ENCODE results near the gene ZNF85. TPM values are rescaled to one million over a fixed set of nuclear protein-coding genes. Genes with fewer than 3 reads are reported as not detected.
A peak's percentile ranks its signal among the peaks of the same experiment; 100 is the strongest.

ZNF85 gene
- total RNA-seq (1.3 and 5.9 TPM in 2 replicates), polyA plus RNA-seq (5.1 and 7.0 TPM in 2 replicates), polyA minus RNA-seq (ENCODE audit: low replicate concordance) (3.0 and 13.4 TPM in 2 replicates)
- polyA plus RNA-seq (2012) = 4.0 and 5.3 TPM in 2 replicates

DNA sequence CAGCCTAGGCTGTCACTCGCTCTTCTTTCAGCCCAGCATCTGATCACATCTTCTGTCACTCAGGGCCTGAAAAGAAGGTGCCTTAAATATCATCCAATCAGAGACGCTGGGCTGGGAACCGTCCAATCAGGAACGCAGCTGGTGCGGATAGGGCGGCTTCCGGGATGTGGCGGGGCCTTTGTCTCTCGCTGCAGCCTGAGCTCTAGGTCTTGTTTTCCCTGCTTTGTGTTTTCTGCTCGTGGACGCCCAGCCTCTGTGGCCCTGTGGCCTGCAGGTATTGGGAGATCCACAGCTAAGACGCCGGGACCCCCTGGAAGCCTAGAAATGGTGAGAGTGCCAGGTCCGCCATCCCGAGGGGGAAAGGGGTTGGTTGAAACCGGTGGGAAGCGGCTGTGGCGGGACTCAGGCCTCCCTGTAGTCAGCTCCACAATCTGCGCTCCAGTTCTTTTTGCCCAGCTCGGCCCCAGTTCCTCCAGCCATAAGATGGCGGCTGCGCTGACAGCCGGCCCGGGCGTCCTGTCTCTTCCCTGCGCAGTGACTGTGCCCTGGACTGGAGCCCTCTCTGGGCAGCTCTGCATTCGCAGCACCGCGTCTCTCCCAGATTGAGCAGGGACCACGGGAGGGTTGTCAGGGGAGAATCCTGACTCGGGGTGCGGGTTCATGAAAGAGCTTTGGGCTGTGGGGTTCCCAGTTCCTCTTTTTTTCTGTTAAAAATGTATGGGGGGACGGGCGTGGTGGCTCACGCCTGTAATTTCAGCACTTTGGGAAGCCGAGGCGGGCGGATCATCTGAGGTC, at the start of gene ZNF85:
Gene ZNF85 (plus strand): TSS at position 175 of the 795 bp plus-strand sequence. CDS start 150 bp downstream, at position 325.
- H4K20me1 ChIP-seq (ENCODE audit: control insufficient read depth, extremely low read depth, insufficient read depth, low read length) = no peaks in the 10 kb centered on the region
- peak within 1 kb of the TSS; percentile 95 for H3K27ac ChIP-seq (ENCODE audit: insufficient read depth, low read length)
- H3K9ac ChIP-seq (ENCODE audit: insufficient read depth, low read length) = peak within 1 kb of the TSS; percentile 91
- peaks cover 8% of the 10 kb centered on the region for H3K79me2 ChIP-seq (ENCODE audit: control insufficient read depth, insufficient read depth, low read length)
- TF ChIP-seq EZH2 (IDR thresholded peaks at IDR 0.05; ENCODE audit: low read length, missing control alignments) = no peak
- TF ChIP-seq, protein P1, sequence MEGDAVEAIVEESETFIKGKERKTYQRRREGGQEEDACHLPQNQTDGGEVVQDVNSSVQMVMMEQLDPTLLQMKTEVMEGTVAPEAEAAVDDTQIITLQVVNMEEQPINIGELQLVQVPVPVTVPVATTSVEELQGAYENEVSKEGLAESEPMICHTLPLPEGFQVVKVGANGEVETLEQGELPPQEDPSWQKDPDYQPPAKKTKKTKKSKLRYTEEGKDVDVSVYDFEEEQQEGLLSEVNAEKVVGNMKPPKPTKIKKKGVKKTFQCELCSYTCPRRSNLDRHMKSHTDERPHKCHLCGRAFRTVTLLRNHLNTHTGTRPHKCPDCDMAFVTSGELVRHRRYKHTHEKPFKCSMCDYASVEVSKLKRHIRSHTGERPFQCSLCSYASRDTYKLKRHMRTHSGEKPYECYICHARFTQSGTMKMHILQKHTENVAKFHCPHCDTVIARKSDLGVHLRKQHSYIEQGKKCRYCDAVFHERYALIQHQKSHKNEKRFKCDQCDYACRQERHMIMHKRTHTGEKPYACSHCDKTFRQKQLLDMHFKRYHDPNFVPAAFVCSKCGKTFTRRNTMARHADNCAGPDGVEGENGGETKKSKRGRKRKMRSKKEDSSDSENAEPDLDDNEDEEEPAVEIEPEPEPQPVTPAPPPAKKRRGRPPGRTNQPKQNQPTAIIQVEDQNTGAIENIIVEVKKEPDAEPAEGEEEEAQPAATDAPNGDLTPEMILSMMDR (conservative IDR thresholded peaks at IDR 0.05 in 1 of 2, IDR thresholded peaks at IDR 0.05 in 1 of 2; ENCODE audit: low read depth in 1 of 2, low read length in 2 of 2) = no peak
- peak within 1 kb of the TSS; percentile 79 for H3K4me2 ChIP-seq (ENCODE audit: extremely low read depth, insufficient read depth, low read length)
- H3K36me3 ChIP-seq (ENCODE audit: control insufficient read depth, insufficient read depth, low read length) = no peaks in the 10 kb centered on the region
- peak within 1 kb of the TSS; percentile 73 to 93 (median 87) for H3K4me3 ChIP-seq (replicated peaks in 1 of 4; ENCODE audit: control extremely low read depth in 1 of 4, insufficient read depth in 1 of 4, low read depth in 3 of 4, low read length in 4 of 4)
- peak; percentile 91 for DNase-seq (ENCODE audit: low read depth in 2 of 2)
- no peaks in the 10 kb centered on the region for H3K27me3 ChIP-seq (ENCODE audit: control insufficient read depth, insufficient read depth, low read length)
- H3K4me1 ChIP-seq (ENCODE audit: control insufficient read depth, extremely low read depth, insufficient read depth, low read length) = no peaks in the 10 kb centered on the region
- H3K9me3 ChIP-seq (ENCODE audit: control insufficient read depth, insufficient read depth, low read depth, low read length) = no peaks in the 10 kb centered on the region
- peak within 1 kb of the TSS; percentile 99 for H2AFZ ChIP-seq (ENCODE audit: low read length)

DNA sequence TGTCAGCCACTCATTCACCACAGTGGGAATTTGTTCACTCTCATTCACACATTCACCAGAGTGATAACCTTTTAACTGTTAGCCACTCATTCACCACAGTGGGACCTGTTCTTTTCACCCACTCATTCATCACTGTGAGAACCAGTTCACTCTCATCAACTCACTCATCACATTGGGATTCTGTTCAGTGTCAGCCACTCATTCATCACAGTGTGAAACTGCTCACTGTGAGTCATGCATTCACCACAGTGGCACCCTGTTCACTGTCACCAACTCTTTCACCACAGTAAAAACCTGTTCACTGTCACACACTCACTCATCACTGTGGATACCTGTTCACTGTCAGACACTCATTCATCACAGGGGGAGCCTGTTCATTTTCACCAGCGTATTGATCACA, 43.5 kb upstream of the ZNF85 start:
- H3K79me2 ChIP-seq (ENCODE audit: control insufficient read depth, insufficient read depth, low read length) = no peaks in the 10 kb centered on the region
- no peaks in the 10 kb centered on the region for H4K20me1 ChIP-seq (ENCODE audit: control insufficient read depth, extremely low read depth, insufficient read depth, low read length)
- no peak for TF ChIP-seq EZH2 (IDR thresholded peaks at IDR 0.05; ENCODE audit: low read length, missing control alignments)
- H3K9ac ChIP-seq (ENCODE audit: insufficient read depth, low read length) = no peak overlapping the region
- H3K27me3 ChIP-seq (ENCODE audit: control insufficient read depth, insufficient read depth, low read length) = no peaks in the 10 kb centered on the region
- no peaks in the 10 kb centered on the region for H3K9me3 ChIP-seq (ENCODE audit: control insufficient read depth, insufficient read depth, low read depth, low read length)
- H3K4me2 ChIP-seq (ENCODE audit: extremely low read depth, insufficient read depth, low read length) = no peak overlapping the region
- DNase-seq (ENCODE audit: low read depth in 2 of 2) = no peak
- no peaks in the 10 kb centered on the region for H3K4me1 ChIP-seq (ENCODE audit: control insufficient read depth, extremely low read depth, insufficient read depth, low read length)
- H3K27ac ChIP-seq (ENCODE audit: insufficient read depth, low read length) = no peak overlapping the region
- no peak overlapping the region for H2AFZ ChIP-seq (ENCODE audit: low read length)
- H3K36me3 ChIP-seq (ENCODE audit: control insufficient read depth, insufficient read depth, low read length) = no peaks in the 10 kb centered on the region
- no peak overlapping the region for H3K4me3 ChIP-seq (replicated peaks in 1 of 4; ENCODE audit: control extremely low read depth in 1 of 4, insufficient read depth in 1 of 4, low read depth in 3 of 4, low read length in 4 of 4)

GRCh38 chr19:20912973-20913372, 10.1 kb upstream of the ZNF85 start:
- no peak overlapping the region for H2AFZ ChIP-seq (ENCODE audit: low read length)
- DNase-seq (ENCODE audit: low read depth in 2 of 2) = no peak
- no peaks in the 10 kb centered on the region for H3K27me3 ChIP-seq (ENCODE audit: control insufficient read depth, insufficient read depth, low read length)
- H3K4me1 ChIP-seq (ENCODE audit: control insufficient read depth, extremely low read depth, insufficient read depth, low read length) = no peaks in the 10 kb centered on the region
- H4K20me1 ChIP-seq (ENCODE audit: control insufficient read depth, extremely low read depth, insufficient read depth, low read length) = no peaks in the 10 kb centered on the region
- no peak overlapping the region for H3K9ac ChIP-seq (ENCODE audit: insufficient read depth, low read length)
- no peaks in the 10 kb centered on the region for H3K9me3 ChIP-seq (ENCODE audit: control insufficient read depth, insufficient read depth, low read depth, low read length)
- no peak overlapping the region for H3K27ac ChIP-seq (ENCODE audit: insufficient read depth, low read length)
- no peaks in the 10 kb centered on the region for H3K36me3 ChIP-seq (ENCODE audit: control insufficient read depth, insufficient read depth, low read length)
- H3K4me3 ChIP-seq (replicated peaks in 1 of 4; ENCODE audit: control extremely low read depth in 1 of 4, insufficient read depth in 1 of 4, low read depth in 3 of 4, low read length in 4 of 4) = no peak overlapping the region
- no peaks in the 10 kb centered on the region for H3K79me2 ChIP-seq (ENCODE audit: control insufficient read depth, insufficient read depth, low read length)
- TF ChIP-seq, protein P1 (conservative IDR thresholded peaks at IDR 0.05 in 1 of 2, IDR thresholded peaks at IDR 0.05 in 1 of 2; ENCODE audit: low read depth in 1 of 2, low read length in 2 of 2) = no peak
- TF ChIP-seq EZH2 (IDR thresholded peaks at IDR 0.05; ENCODE audit: low read length, missing control alignments) = no peak
- H3K4me2 ChIP-seq (ENCODE audit: extremely low read depth, insufficient read depth, low read length) = no peak overlapping the region
